GM18907 (cell line): Measurements from ENCODE around the gene C5orf22.
"Not testable (repeated sequence)": the region's sequence is repeated elsewhere in the genome, so short reads cannot be mapped to it uniquely, and the experiment has no call there.

ENCODE experiments used
- ATAC-seq: cut with Tn5 transposase; IDR thresholded peaks from one replicate; pipeline ENCODE4 v1.9.1; 2021; ENCODE audit warnings: mild to moderate bottlenecking, moderate library complexity; ENCODE audit not compliant: unreplicated experiment

C5orf22 gene

GRCh38 chr5:31602305-31602704 lies 70.2 kb downstream of the C5orf22 start:
- ATAC-seq = not testable (repeated sequence)

- no peak for ATAC-seq
Observed at GRCh38 chr5:31604240-31604639, 72.1 kb downstream of the C5orf22 start.

- no peak for ATAC-seq
Observed at GRCh38 chr5:31604644-31605043, 72.5 kb downstream of the C5orf22 start.
